GM12864 (cell line): ENCODE data around the gene CLEC14A.

ENCODE experiments used
- DNase-seq: peaks from one replicate; pipeline ENCODE4 v3.0.0-alpha.2; 2011; ENCODE audit warnings: low read depth
- H3K4me3 ChIP-seq: 2 replicates; pipeline ENCODE4 v1.5.1; 2011; ENCODE audit warnings: mild to moderate bottlenecking, low read depth, low read length, control low read depth
- CTCF ChIP-seq: IDR thresholded peaks from 2 replicates; pipeline ENCODE4 v1.5.1; 2011; ENCODE audit warnings: low read depth, mild to moderate bottlenecking, moderate library complexity, low read length, control low read depth, inconsistent platforms; ENCODE audit errors: missing control alignments

The CLEC14A gene

GRCh38 chr14:38286452-38286851 lies 30.6 kb upstream of the CLEC14A start:
- no peak for DNase-seq
- no peak for TF ChIP-seq CTCF
- no peak overlapping the region for H3K4me3 ChIP-seq

- TF ChIP-seq CTCF, result no peak
- no peak for DNase-seq
These were observed 30.1 kb upstream of the CLEC14A start for GRCh38 chr14:38285962-38286361.

GRCh38 chr14:38282936-38283335 lies 27.0 kb upstream of the CLEC14A start:
- DNase-seq, result no peak
- no peak overlapping the region for H3K4me3 ChIP-seq
- no peak for TF ChIP-seq CTCF

More at GRCh38 chr14:38285962-38286361, 30.1 kb upstream of the CLEC14A start:
- no peak overlapping the region for H3K4me3 ChIP-seq

- no peak for DNase-seq
These were observed 24.2 kb upstream of the CLEC14A start for GRCh38 chr14:38280081-38280480.

GRCh38 chr14:38279572-38279971 lies 23.7 kb upstream of the CLEC14A start:
- no peak overlapping the region for H3K4me3 ChIP-seq
- TF ChIP-seq CTCF, result no peak
- DNase-seq, result no peak

More at GRCh38 chr14:38280081-38280480, 24.2 kb upstream of the CLEC14A start:
- no peak overlapping the region for H3K4me3 ChIP-seq
- TF ChIP-seq CTCF, result no peak

GRCh38 chr14:38278035-38278434 lies 22.1 kb upstream of the CLEC14A start:
- no peak overlapping the region for H3K4me3 ChIP-seq
- no peak for TF ChIP-seq CTCF
- DNase-seq, result no peak

GRCh38 chr14:38262844-38263243 lies 7.0 kb upstream of the CLEC14A start:
- TF ChIP-seq CTCF, result no peak
- no peak overlapping the region for H3K4me3 ChIP-seq
- DNase-seq, result no peak
